Activated naive CD4-positive, alpha-beta T cell treated with anti-CD3 and anti-CD28 coated beads, Interleukin-2, amount 10 ng/mL, durations not matched to agents 7 days and 5 days (primary cell): ENCODE data around the gene LAMA2.
A peak's percentile ranks its signal among the peaks of the same experiment; 100 is the strongest.

Source experiments
- CTCF ChIA-PET: fragments of 350-600 bp; sonication (Branson Sonifier 250); formaldehyde crosslinking; loops from one replicate; lab custom pipeline; 2021; ENCODE audit warnings: antibody characterized with exemption; lab: Charles Lee
- DNase-seq: peaks from one replicate; pipeline ENCODE4 v3.0.0-alpha.2; 2020
- H3K27ac Mint-ChIP-seq: one replicate; pipeline ENCODE4 v1.8.0; 2021; ENCODE audit warnings: mild to moderate bottlenecking, moderate library complexity, mixed read lengths
- H3K27me3 Mint-ChIP-seq: one replicate; pipeline ENCODE4 v1.8.0; 2021; ENCODE audit warnings: mild to moderate bottlenecking, mixed read lengths
- H3K36me3 Mint-ChIP-seq: one replicate; pipeline ENCODE4 v1.8.0; 2021; ENCODE audit warnings: mixed read lengths
- H3K4me1 Mint-ChIP-seq: one replicate; pipeline ENCODE4 v1.8.0; 2021; ENCODE audit warnings: mixed read lengths
- H3K4me3 Mint-ChIP-seq: one replicate; pipeline ENCODE4 v1.8.0; 2021; ENCODE audit warnings: mild to moderate bottlenecking, moderate library complexity, mixed read lengths
- H3K9me3 Mint-ChIP-seq: one replicate; pipeline ENCODE4 v1.8.0; 2021; ENCODE audit warnings: mixed read lengths

Gene LAMA2

DNA sequence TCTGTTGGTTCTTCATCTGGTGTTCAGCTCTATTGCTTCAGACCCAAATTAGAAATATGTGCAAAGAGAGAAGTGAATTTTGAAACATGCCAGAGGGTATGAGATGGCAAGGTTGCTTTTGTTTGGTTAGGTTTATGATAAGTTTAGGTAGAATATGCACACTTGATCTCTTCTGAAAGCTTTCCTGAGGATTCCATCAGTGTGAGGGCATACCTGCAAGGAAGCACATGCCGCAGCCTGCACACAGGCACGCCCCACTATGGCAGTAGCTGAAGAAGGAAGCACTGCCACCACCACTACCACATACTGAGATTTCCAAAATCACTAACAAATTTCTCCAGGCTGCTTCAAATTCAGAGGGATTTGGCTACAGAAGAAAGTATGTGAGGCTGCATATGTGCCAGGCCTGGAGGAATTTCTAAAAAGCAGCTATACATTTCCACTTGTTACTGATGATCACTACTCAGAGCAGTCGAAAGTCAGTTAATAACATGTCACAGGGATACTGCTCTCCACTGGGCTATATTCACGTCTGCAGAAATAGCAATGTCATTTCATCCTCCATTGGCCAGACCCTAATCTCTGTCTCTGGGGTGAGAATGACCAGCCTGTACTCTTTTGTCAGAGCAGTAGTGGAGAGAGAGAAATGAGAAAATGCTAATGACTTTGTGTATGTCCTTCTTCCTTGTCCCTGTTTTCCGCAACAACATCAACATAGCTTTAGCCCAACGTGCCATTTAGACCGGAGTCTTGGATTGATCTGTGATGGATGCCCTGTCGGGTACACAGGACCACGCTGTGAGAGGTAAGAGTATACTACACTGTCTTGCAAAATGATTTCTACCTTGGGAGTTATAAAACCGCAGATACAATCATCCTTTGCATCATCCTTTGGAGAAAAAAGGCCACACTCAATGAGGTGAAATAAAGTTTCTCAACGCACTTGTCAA lies 396.7 kb downstream of the LAMA2 start:
- no peak for DNase-seq
- no peaks in the 10 kb centered on the region for H3K9me3 Mint-ChIP-seq
- H3K4me1 Mint-ChIP-seq, result peaks cover 23% of the 10 kb centered on the region
- no peaks in the 10 kb centered on the region for H3K36me3 Mint-ChIP-seq
- CTCF ChIA-PET, result no interaction called here
- peak overlapping the region; percentile 20 for H3K27ac Mint-ChIP-seq
- no peaks in the 10 kb centered on the region for H3K27me3 Mint-ChIP-seq
- H3K4me3 Mint-ChIP-seq, result no peak overlapping the region

GRCh38 chr6:129280293-129280644 lies 397.3 kb downstream of the LAMA2 start:
- peaks cover 23% of the 10 kb centered on the region for H3K4me1 Mint-ChIP-seq
- no peak for DNase-seq
- H3K9me3 Mint-ChIP-seq, result no peaks in the 10 kb centered on the region
- no peak overlapping the region for H3K27ac Mint-ChIP-seq
- H3K4me3 Mint-ChIP-seq, result no peak overlapping the region
- H3K36me3 Mint-ChIP-seq, result no peaks in the 10 kb centered on the region
- CTCF ChIA-PET, result no interaction called here
- H3K27me3 Mint-ChIP-seq, result no peaks in the 10 kb centered on the region

- peak; percentile 56 for DNase-seq
- H3K36me3 Mint-ChIP-seq, result no peaks in the 10 kb centered on the region
- no peaks in the 10 kb centered on the region for H3K27me3 Mint-ChIP-seq
- H3K9me3 Mint-ChIP-seq, result no peaks in the 10 kb centered on the region
- no peak overlapping the region for H3K4me3 Mint-ChIP-seq
- H3K27ac Mint-ChIP-seq, result no peak overlapping the region
- H3K4me1 Mint-ChIP-seq, result peaks cover 23% of the 10 kb centered on the region
- CTCF ChIA-PET, result no interaction called here
Measured at GRCh38 chr6:129280749-129281148, 397.8 kb downstream of the LAMA2 start.

GRCh38 chr6:129281168-129281796 lies 398.3 kb downstream of the LAMA2 start:
- H3K4me1 Mint-ChIP-seq, result peaks cover 23% of the 10 kb centered on the region
- no peak overlapping the region for H3K4me3 Mint-ChIP-seq
- no peaks in the 10 kb centered on the region for H3K9me3 Mint-ChIP-seq
- DNase-seq, result no peak
- no peaks in the 10 kb centered on the region for H3K27me3 Mint-ChIP-seq
- no peak overlapping the region for H3K27ac Mint-ChIP-seq
- no peaks in the 10 kb centered on the region for H3K36me3 Mint-ChIP-seq
- CTCF ChIA-PET, result no interaction called here

- H3K4me3 Mint-ChIP-seq, result no peak overlapping the region
- no peak for DNase-seq
- H3K27ac Mint-ChIP-seq, result no peak overlapping the region
- no peaks in the 10 kb centered on the region for H3K9me3 Mint-ChIP-seq
- H3K4me1 Mint-ChIP-seq, result peaks cover 23% of the 10 kb centered on the region
- no peaks in the 10 kb centered on the region for H3K36me3 Mint-ChIP-seq
- CTCF ChIA-PET, result interaction anchor here (1.5 kb wide), 1 partner anchor 30 kb away, joined by 4 read pairs; no protein-coding TSS in a partner anchor
- no peaks in the 10 kb centered on the region for H3K27me3 Mint-ChIP-seq
Measured at GRCh38 chr6:129282019-129282418, 399.1 kb downstream of the LAMA2 start.

- no peaks in the 10 kb centered on the region for H3K27me3 Mint-ChIP-seq
- H3K4me1 Mint-ChIP-seq, result peaks cover 20% of the 10 kb centered on the region
- DNase-seq, result no peak
- H3K27ac Mint-ChIP-seq, result no peak overlapping the region
- CTCF ChIA-PET, result no interaction called here
- no peaks in the 10 kb centered on the region for H3K36me3 Mint-ChIP-seq
- H3K9me3 Mint-ChIP-seq, result no peaks in the 10 kb centered on the region
- H3K4me3 Mint-ChIP-seq, result no peak overlapping the region
Measured at GRCh38 chr6:129284225-129284624, 401.3 kb downstream of the LAMA2 start.

GRCh38 chr6:129287231-129288177 lies 404.6 kb downstream of the LAMA2 start:
- DNase-seq, result no peak
- H3K4me3 Mint-ChIP-seq, result no peak overlapping the region
- H3K9me3 Mint-ChIP-seq, result no peaks in the 10 kb centered on the region

GRCh38 chr6:129289442-129289841 lies 406.5 kb downstream of the LAMA2 start:
- H3K36me3 Mint-ChIP-seq, result no peaks in the 10 kb centered on the region
- no peak for DNase-seq
- no peaks in the 10 kb centered on the region for H3K27me3 Mint-ChIP-seq
- H3K9me3 Mint-ChIP-seq, result no peaks in the 10 kb centered on the region
- no peak overlapping the region for H3K4me3 Mint-ChIP-seq
- H3K4me1 Mint-ChIP-seq, result no peaks in the 10 kb centered on the region
- CTCF ChIA-PET, result no interaction called here
- no peak overlapping the region for H3K27ac Mint-ChIP-seq

More at GRCh38 chr6:129287231-129288177, 404.6 kb downstream of the LAMA2 start:
- Mint-ChIP-seq H3K36me3 (no peaks in the 10 kb centered on the region), H3K27me3 (no peaks in the 10 kb centered on the region), H3K27ac (no peak overlapping the region), H3K4me1 (peaks cover 5% of the 10 kb centered on the region)
- CTCF ChIA-PET, result no interaction called here

DNA sequence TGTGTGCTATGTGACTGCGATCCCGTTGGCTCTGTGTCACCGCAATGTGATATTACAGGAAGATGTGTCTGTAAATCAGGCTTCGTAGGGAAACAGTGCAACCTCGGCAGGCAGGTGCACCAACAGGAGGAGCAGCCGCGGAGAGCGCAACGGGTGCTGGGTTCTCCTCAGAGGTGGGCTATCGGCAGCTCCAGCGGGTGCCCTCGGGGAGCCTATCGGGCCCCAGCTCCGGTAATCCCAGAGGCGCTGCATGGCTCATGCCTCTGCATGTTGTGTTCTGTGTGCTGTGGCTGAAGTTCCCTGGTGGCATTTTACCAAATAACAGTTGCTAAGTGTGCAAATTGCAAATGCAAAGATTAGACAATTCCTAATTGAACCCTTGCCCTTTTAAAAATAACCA lies 409.9 kb downstream of the LAMA2 start:
- H3K27ac Mint-ChIP-seq, result no peak overlapping the region
- no peaks in the 10 kb centered on the region for H3K4me1 Mint-ChIP-seq
- no peaks in the 10 kb centered on the region for H3K27me3 Mint-ChIP-seq
- DNase-seq, result no peak
- CTCF ChIA-PET, result no interaction called here
- no peaks in the 10 kb centered on the region for H3K36me3 Mint-ChIP-seq
- no peak overlapping the region for H3K4me3 Mint-ChIP-seq
- H3K9me3 Mint-ChIP-seq, result no peaks in the 10 kb centered on the region

DNA sequence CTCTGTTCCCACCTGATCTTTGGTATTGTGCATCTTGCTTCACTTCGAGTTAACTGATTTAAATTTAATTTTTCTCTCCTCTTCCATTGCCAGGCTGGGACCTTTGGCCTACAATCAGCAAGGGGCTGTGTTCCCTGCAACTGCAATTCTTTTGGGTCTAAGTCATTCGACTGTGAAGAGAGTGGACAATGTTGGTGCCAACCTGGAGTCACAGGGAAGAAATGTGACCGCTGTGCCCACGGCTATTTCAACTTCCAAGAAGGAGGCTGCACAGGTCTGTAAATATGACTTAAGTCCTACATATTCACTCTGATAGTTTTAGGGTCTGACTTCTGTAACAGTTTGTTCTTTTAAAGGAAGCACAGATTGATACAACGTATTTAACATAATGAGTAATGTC lies 414.7 kb downstream of the LAMA2 start:
- Mint-ChIP-seq H3K9me3 (no peaks in the 10 kb centered on the region), H3K27ac (no peak overlapping the region), H3K27me3 (no peaks in the 10 kb centered on the region), H3K36me3 (no peaks in the 10 kb centered on the region), H3K4me3 (no peak overlapping the region), H3K4me1 (no peaks in the 10 kb centered on the region)
- no peak for DNase-seq
- CTCF ChIA-PET, result interaction anchor here (1.0 kb wide), 1 partner anchor 73 kb away, joined by 3 read pairs; no protein-coding TSS in a partner anchor

DNA sequence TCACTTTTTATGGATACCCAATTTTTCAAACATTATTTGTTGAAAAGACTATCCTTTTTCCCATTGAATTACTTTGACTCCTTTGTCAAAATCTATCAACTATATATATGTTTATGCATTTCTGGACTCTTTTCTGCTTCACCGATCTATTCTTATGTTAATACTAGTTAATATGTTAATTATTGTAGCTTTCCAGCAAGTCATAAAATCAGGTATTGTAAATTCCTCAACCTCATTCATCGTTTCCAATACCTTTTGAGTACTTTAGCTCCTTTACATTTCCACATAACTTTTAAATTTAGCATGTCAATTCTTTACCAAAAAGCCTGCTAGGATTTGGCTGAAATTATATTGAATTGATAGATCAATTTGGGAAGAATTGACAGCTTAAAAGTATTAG lies 419.7 kb downstream of the LAMA2 start:
- Mint-ChIP-seq H3K27ac (no peak overlapping the region), H3K4me3 (no peak overlapping the region), H3K4me1 (no peaks in the 10 kb centered on the region), H3K36me3 (no peaks in the 10 kb centered on the region), H3K9me3 (no peaks in the 10 kb centered on the region), H3K27me3 (no peaks in the 10 kb centered on the region)
- DNase-seq, result no peak
- CTCF ChIA-PET, result no interaction called here

DNA sequence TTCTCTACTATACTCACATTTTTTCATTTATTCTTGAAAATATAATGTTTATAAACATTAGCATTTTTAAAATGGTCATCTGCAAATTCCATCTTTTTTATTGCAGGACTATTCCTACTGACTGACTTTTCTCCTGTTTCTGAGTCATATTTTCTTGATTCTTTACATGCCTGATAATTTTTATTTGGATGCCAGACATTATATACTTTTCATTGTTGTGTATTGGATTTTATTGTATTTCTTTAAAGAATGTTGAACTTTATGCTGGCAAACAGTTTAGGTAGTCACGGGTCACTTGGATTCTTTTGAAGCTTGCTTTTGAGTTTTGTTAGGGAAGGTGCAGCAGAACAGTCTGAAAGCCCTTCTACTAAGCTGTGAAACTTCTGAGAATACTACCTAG lies 423.9 kb downstream of the LAMA2 start:
- no peak for DNase-seq
- Mint-ChIP-seq H3K4me3 (no peak overlapping the region), H3K27ac (no peak overlapping the region), H3K27me3 (no peaks in the 10 kb centered on the region), H3K36me3 (no peaks in the 10 kb centered on the region), H3K9me3 (no peaks in the 10 kb centered on the region), H3K4me1 (no peaks in the 10 kb centered on the region)
- CTCF ChIA-PET, result no interaction called here

DNA sequence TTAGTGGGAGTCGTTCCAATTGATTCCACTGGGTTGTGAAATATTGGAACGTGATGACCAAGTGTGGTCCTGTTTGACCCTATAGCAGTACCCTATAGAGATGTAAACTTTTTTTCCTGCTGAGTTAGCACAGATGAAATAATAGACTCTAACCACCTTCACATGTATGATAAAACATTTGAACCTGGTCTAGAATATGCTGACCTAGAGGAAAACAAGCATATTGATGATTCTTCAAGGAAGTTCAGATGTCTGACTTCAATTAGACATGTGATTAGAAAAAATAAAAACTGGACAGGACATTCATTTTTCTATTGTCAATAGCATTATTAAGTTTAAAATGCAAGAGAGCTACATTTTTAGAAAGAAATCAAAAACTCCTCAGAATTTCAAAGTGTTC lies 424.9 kb downstream of the LAMA2 start:
- no peak overlapping the region for H3K4me3 Mint-ChIP-seq
- no peaks in the 10 kb centered on the region for H3K27me3 Mint-ChIP-seq
- no peaks in the 10 kb centered on the region for H3K36me3 Mint-ChIP-seq
- H3K9me3 Mint-ChIP-seq, result no peaks in the 10 kb centered on the region
- no peak overlapping the region for H3K27ac Mint-ChIP-seq
- no peaks in the 10 kb centered on the region for H3K4me1 Mint-ChIP-seq
- CTCF ChIA-PET, result no interaction called here
- DNase-seq, result no peak

DNA sequence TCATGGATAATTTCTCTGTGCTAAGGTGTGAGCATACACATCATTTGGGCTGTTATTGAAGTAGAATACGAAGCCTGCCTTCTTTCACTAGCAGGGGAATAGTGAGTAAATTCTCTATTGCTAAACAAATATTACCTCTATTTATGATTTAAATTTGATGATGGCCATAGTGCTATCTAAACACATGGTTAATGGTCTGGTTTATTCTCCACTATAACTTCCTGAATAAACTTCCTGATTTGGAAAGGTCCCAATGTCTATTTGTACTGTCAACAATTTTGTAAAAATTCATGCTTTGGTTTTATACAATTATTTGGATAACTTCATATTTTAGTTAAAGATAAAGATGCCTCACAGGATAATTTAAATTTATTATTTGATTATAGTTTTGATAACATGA lies 426.2 kb downstream of the LAMA2 start:
- H3K4me3 Mint-ChIP-seq, result no peak overlapping the region
- DNase-seq, result no peak
- H3K27ac Mint-ChIP-seq, result no peak overlapping the region
- no peaks in the 10 kb centered on the region for H3K27me3 Mint-ChIP-seq
- no peaks in the 10 kb centered on the region for H3K36me3 Mint-ChIP-seq
- CTCF ChIA-PET, result no interaction called here
- H3K9me3 Mint-ChIP-seq, result no peaks in the 10 kb centered on the region
- no peaks in the 10 kb centered on the region for H3K4me1 Mint-ChIP-seq
